Globus pallidus (tissue), 1 donor: ENCODE data around the gene FAM13A.

Source experiments
- DNase-seq: peaks from one replicate; pipeline ENCODE4 v3.0.0-alpha.2; 2015; ENCODE audit warnings: low spot score

Gene FAM13A

DNA sequence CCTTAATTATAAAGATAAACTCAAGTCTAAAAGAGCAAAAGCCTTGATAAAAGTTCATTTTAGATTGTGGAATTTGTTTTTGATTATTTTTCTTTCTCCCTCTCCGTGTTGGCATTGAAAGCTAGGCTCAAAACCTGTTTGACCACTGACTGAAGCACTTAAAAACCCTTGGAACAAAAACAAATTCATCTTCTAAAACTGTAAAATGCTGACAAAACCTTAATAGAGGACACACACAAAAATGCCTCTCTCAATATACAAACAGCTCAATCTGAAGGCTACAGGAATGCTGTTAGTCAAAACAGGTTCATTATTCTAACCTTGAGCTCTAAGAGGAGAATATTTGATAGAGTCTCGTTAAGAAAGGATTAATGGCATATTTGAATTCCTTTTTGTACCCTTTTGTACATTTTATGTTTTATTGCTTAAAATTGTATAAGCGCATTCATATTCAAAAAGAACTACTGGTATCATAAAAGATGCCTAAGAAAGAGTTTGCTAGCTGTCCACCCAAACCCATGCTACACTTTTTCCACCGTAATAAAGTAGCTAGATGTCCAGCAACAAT, 285.0 kb downstream of the FAM13A start:
- no peak for DNase-seq

DNA sequence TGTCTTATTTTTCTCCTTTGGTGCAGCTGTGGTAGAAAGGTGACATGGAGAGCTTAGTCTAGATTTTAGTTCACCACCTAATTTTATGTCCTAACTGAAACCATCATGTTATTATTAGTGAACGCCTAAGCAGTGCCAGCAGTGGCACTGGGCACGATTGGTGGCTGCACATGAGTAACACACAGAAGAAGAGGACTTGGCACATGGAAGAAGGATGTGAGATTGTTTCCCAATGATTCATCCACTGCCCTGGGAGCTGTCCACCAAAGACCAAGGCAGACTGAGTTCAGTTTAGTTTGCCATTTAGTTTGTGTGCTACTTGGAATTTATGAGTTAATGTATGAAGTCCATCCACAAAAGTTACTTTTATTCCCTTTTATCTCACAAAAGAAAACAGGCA, 291.3 kb downstream of the FAM13A start:
- DNase-seq = no peak

DNA sequence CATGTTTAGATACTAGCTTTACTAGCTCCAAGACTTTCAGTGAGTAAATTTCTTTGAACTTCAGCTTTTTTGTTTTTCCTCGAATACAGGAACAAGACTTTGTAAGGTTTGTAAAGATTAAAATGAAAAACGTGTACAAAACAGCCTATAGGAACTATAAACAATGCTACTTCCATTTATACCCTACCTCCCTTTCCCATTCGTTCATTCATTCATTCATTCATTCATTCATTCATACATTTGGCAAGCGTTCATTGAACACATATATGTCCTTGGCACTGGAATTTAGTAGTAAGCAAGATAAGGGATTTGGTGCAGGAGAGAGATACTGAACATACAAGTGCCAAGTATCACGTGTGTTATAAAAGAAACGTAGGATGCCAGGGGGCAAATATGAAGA, 293.9 kb downstream of the FAM13A start:
- no peak for DNase-seq

DNA sequence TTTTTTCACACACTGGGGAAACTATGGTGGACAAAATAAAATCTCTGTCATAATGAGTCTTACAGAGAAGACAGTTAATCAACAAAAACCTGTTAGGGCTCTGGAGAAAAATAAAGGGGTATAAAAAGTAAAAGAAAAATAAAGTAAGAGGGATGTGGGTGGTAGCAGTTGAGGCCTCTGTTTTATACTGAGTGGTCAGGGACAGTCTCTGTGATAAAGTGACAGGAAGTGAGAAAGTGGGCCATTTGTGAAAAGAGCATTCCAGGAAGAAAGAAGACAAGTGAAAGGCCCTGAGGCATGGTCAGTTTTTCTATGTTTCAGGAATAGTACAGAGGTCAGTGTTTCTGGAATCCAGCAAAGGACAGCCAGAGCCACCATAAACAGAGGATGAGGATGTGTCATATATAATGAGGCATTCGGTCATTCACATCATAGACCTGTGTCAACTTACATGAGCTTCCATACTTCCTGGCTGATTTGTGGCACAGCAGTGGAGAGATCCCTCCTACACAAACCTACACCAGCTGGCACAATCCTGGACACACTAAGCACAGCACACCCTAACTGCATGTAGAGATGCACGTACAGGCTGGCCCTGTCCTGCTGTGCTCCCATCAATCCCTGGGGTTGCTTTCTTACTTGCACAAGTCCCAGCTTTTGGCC, 295.0 kb downstream of the FAM13A start:
- DNase-seq = no peak

DNA sequence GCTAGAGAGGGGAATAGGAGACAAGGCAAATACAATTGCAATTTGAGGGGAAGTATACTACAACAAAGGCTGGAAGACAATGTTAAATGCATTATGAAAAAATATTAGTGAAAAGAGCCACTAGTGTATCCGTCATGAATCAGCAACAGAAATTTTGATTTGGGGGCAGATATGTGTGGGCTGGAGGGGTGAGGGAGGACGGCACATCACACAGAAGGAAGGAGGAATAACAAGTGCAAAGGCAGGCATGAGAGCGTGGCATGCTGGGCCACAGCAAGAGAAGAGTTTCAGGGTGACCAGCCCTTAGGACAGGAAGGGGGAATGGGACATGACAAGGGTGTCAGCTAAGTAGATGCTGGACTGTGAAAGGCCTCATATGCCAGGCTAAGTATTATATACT, 295.6 kb downstream of the FAM13A start:
- DNase-seq = no peak

DNA sequence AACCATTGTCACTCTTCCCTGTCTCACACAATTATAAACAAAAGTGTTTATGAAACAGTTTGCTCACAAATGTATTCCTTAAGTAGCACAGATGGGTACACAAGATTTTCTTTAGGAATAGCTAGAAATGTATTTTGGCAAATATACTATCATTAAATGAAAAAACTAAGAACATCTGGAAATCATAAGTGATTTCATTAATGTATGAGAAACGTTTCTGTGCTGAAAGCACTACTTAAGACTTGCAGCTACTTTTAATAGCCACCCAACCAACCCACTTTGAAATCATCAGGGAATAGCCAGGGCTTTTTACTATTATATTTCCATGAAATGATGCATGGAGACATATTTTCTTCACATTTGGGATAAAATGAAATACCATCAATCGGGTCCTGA, 297.1 kb downstream of the FAM13A start:
- DNase-seq = no peak

DNA sequence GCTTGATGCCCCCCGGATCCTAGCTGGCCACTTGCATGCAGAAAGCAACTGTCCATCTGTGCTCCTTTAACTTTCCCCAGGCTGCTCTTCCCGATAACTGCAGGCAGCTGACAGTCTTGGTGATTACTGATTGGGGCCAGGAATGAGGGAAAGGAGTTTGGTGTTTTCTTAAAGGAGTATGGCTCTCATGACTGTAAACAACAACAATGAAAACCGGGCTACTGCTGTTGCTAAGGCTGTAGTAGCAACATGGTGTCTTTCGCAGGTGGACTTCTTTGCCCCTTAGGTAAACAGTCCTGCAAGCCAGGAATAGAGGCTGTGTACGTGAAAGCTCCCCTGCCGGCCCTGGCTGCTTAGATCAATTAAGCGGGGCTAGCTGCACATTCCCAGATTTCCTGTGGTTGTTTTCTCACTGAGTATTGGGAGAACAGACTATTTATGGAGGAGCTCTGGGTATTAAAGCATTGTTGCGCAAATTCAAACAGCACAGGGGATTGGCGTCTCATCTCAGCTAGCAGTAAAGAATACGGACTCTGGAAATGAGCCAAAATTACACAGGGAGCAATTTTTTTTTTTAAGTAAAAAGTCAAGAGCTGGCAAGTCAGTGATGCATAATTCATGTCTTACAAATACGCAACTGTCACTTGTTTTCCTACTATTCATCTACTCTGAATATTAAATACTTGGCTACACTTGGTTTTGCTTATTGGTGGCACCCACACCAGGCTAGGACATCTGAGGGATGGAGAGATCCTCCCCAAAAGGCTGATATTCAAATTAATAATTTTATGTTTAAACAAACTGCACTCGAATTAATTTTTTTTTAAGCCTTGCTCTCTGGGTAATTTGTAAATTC, 297.7 kb downstream of the FAM13A start:
- peak; percentile 26 for DNase-seq

DNA sequence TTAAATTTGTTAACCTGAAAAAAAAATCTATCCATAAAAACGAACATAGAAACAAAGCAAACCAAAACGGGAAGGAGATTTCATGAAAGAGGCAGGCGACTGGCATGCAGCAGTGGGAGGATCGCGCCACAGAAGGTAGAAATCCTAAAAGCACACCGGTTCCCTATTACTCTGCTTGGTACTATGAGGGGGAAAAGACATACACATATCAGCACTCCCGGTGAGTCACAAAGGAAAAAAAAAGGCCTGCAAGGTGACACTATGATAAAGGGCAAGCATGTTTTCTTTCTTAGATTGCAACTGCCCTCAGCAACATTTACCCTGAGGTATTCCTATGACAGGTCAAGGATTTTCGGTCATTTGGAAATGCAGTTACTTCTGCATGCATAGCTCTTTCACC, 298.7 kb downstream of the FAM13A start:
- no peak for DNase-seq

DNA sequence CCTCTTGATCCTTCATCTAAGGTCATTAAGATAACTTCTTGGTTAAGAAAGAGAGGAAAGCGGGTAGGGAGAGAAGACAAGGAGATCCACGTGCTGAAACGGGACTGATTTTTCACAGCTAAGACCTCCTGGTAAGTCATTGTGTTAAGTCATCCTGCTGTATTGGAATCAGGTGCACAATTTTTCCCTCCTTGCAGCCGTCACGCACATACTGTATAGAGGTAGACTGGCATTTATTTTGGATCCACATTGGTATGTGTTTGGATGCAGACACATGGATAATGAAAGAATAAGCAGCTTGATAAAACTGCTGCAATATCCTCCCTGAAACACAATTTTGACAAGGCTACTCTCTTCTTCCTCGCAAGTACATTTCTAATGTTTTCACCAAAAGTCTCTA, 299.2 kb downstream of the FAM13A start:
- no peak for DNase-seq

DNA sequence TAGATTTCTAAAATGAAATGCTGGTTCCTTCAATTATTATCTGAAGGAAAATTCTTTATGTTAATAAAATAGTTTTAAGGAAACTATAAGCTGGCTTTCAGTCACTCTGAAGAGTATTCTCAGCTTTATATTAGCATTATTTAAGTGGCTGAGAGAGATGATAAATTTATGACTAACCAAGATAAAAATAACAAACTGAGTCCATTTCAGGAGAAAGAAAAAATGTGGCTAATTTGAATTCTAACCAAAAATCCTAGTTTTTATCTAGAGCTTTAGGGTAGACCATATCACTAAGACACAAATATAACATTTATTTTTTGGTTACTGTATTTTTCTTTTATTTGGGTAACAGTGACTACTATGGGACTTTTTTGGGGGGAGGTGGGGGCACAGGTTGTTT, 299.9 kb downstream of the FAM13A start:
- no peak for DNase-seq

DNA sequence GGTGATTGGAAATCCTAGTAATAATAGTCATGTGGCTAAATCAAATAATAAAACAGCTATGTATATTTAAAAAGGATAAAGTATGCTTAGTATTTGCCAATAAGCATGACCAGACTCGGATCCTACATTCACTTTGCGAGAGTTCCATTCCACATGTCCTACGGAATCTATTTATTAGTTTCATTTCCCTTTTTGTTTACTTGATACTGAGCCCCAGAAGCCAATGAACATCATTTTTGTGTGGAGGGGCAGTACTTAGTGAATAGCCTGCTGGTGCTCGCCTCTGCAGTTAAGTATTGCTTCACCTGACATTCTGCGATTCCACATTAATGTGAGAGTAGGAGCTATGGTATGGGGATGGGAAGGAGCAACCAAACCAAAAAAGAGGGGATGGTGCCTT, 300.8 kb downstream of the FAM13A start:
- no peak for DNase-seq

DNA sequence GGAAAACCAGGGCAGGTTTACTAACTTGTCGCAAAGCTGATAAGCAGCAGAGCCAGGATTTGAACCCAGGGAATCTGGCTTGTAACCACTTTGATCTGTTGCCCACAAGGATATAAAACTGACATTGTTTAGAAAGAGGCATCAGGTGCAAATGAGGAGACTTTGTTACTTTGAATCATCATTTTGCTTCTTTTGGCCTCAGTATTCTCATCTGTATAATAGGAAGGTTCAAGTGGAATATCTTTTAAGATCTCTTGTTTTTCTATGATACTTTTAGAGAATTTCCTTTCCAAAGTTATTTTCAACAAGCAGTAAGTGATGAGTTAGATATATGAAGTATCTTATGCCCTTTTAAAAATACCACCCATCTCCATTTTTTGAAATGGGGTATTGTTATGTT, 301.5 kb downstream of the FAM13A start:
- DNase-seq = no peak

DNA sequence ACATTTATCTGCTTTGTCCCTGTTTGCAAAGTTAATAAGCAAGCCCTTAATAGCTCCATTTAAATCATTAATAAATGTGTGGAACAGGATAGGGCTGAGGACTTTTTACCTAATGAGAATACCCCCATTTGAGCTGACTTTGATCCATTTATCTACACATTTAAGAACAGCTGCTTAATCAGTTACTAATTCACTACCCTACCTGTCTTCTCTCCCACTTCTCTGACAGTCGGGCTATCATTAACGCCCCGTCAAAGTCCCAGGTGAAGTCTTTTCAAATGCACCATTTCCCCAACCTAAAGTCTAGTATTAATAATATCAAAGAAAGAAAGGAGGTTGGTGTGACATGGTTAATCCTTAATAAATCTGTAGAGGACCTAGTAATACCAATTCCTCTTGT, 302.2 kb downstream of the FAM13A start:
- DNase-seq = no peak

DNA sequence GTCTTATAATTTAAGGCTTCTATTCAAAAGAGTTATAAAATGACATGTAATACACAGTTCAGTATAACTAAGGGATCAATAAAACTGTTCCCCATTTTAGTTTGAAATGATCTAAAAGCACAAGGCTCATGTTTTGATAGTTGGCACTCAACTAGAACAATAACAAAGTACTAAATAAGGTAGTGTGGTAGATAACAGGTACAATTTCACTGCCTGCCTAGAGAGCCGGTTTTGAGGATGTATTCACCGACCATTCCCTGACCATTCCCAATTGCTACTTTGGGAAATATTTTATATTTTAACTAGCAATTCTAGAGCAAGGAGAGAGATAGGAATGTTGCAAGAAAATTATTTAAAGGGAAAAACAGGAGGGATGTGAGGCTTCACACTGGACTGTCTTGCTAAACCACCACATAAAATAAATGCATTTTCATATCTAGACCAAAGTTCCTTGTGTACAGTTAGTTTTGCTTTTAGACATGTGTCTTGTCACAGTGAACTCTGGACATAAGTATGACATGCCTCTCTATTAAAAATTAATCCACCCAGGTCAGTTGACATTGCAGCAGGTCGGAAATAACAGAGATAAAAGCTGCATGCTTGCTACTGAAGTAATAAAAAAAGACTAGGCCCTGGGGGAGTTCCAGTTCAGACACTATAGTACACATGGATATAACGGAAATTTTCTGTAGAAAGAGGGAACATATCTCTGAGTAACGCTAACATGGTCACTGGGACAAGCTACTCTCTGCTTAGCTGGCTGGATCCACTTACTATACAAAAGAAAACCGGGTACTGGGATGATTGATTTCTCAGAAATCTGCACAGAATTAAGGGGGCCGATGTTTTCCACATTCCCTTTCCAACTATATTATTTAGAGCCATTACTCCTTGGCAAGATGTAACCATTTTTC, 303.1 kb downstream of the FAM13A start:
- no peak for DNase-seq

DNA sequence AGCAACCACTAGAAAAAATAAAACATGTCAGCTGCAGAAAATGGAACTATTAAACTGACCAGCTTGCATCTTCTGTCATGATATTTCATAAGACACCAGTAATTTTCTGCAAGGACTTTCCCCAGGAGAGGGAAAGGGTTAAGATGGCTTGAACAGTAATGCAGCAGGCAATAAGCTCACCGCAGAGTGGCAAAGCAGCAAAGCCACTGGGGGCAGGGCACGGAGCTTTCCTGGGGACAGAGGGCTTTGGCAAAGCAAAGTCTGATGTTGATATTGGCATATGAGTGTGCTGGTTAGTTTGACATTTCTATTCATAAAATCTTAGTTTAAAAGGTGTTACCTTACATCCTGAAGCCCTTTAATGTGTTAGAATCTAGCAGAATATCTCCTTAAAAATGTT, 304.2 kb downstream of the FAM13A start:
- DNase-seq = no peak

DNA sequence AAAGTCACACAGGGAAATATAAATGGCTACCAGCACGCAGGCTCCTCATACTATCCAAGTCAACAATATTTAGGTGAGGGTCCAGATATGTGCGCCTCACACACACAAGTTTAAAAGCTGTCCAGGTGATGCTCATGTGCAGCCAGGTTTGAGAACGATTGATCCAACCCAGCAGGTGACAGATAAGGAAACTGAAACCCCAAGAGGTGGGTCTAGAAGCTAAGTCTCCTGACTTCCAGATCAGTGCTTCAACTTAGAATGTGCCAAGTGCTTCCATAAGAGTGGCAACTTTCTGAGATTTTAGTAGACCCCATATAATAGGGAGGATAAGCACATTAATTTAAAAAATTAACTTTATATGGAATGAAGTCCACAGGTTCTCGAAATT, 304.9 kb downstream of the FAM13A start:
- DNase-seq = no peak

DNA sequence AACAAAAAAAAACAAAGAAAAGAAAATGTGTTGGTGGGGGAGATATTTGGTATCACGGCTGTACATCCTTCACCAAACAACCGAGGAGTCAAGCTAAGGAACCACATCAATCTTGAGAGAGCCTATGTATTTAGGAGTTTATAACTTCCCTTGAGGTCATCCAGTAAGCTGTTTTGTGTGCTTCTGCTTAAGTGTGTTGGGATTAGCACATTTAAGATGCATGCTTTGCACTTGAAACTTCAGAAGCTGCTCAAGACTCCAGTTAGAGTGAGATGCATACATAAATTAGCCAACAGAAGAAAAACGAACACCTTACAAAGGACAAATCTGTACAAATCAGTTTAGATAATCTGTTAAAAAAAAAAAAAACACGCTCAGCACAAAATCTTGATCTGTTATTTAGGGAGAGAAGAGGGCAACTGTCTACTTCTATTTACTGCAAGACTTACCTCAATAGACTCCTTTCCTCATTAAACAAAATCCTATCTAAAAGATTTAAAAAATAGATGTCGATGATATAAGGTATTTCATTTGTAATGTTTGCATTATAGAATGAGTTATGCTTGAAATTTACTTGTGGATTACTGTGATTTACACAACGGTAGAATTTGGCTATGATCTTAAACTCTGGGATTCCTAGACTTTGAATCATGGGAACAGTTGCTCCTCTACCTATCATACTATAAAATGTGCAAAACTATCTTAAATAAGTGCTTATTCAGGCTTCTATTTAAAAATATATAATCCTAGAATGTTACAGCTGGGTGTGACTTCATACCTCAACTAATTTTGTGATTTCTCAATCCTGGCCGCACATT, 305.5 kb downstream of the FAM13A start:
- no peak for DNase-seq

DNA sequence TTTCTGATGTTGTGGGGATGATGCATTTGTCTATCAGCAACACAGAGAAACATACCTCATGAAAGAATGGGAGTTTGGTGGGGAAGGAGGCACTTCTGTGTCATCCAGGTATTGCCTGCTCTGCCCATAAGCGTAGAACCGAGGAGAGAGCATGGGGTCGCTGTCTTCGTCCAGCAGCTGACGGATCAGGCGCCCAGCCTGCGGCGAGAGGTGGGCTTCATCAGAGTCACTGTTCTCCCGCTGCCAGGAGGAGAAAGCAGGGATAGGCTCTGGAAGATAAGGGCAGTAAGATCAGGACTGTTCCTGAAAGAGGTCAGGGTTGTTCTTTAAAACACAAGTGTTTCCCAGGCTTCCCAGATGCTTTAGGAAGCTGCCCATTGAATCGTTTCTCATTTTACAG, 306.6 kb downstream of the FAM13A start:
- no peak for DNase-seq

DNA sequence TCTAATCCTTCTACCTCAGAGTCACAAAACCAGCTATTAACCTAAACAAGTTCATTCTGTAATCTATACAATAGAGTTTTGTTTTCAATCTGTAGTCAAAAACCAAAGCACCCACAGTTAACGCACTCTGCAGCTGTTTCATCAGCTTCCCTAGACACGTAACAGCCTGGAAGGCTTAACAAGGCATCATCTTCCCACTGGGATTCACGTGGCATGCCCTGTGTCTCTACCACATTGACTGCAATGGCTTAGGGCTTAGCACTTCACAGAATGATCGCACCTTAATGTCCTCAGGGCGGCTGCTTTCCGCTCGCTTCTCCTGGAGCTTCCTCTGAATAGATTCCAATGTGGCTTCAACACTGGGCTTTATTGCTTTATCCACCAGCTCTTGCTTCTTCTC, 309.6 kb downstream of the FAM13A start:
- DNase-seq = no peak

DNA sequence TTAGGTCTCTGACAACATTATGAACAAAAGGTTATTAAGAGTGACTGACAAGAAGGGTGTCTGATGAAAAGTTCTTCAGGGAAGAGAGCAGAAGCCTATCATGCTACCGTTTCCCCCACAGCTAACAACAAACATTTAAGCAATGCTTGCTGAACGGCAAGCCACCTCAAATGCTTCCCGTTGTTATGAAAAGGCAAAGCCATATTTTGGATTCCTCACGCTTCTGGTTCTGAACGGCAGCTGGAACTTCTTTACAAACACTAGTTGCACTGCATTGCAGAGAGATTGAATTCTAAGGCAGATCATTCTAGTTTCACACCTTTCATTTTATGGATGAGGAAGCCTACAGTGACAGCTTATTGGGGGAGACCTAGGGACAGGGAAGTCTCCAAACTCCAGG, 310.8 kb downstream of the FAM13A start:
- no peak for DNase-seq

DNA sequence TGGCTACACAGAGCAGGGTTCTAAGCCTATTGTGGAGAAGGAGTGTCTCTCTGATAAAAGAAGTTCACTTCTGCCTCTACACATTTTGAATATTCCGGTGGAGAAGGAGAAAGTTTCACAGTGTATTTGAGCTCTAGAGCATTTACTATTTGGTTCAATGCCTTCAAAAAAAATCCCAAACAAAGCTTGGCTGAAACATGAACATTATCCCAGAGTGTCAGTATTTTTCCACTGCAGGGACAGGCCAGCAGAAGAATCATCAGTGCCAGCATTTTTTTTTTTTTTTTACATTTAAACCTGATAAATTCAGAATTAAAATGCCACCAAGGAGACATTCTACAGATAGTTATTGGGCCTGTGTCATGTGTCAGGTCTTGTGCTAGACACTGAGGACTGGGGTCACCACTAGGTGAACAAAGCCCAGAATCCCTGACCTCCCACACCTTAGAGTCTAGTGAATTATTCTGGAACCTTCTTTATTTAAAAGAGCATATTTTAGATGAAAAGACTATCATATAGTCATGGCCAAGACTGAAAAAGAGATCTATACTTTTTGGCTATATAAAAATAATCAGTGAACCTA, 311.3 kb downstream of the FAM13A start:
- DNase-seq = no peak
